Right cardiac atrium (tissue), 5 donors: Measurements from ENCODE around the gene CYP27A1. TPM values are rescaled to one million over a fixed set of nuclear protein-coding genes. Genes with fewer than 3 reads are reported as not detected.

Source experiments
- ATAC-seq, 2 donors: fragments of 200-7000 bp; cut with Tn5 transposase; one replicate each; pipeline versions ENCODE4 v1.8.0 to v1.9.1; 2020; ENCODE audit warnings: moderate library complexity in 2 of 2, mild to moderate bottlenecking in 1 of 2
- DNase-seq, 3 donors: peaks; one replicate each; pipeline ENCODE4 v3.0.0-alpha.2; 2020
- H3K27ac ChIP-seq: one replicate; pipeline ENCODE4 v1.5.1; 2013; ENCODE audit warnings: mild to moderate bottlenecking, low read length, control low read depth, moderate library complexity
- H3K27me3 ChIP-seq: one replicate; pipeline ENCODE4 v1.6.1; 2013; ENCODE audit not compliant: control insufficient read depth, insufficient read depth
- H3K4me1 ChIP-seq: one replicate; pipeline ENCODE4 v1.6.1; 2013; ENCODE audit warnings: low read length; ENCODE audit not compliant: control insufficient read depth, insufficient read depth
- H3K4me3 ChIP-seq: one replicate; pipeline ENCODE4 v1.5.1; 2013; ENCODE audit warnings: low read length, control low read depth
- H3K9me3 ChIP-seq: one replicate; pipeline ENCODE4 v1.6.1; 2013; ENCODE audit warnings: low read length; ENCODE audit not compliant: control insufficient read depth
- WGBS: extraction: QIAGEN DNeasy Blood & Tissue Kit; methylation state at CpG from one replicate; pipeline ENCODE4 v1.1.7; 2013; 5-methylcytosine and 5-hydroxymethylcytosine counted together
- intact Hi-C, 4 donors: fragments of 100-400 bp; cut with DNase I; formaldehyde crosslinking; loops; one replicate each; pipeline versions ENCODE4 v1.11.0 to v1.14.0; 2022 to 2023
- microRNA-seq, 2 donors: library from miRNA; unstranded; fragments of <30 nt; microRNA quantifications; one replicate each; pipeline ENCODE4 v1.2.0, GENCODE V29; 2020 to 2021
- polyA plus RNA-seq: library from polyadenylated mRNA; stranded (reverse); fragments of 200-250 nt; gene quantifications from one replicate; pipeline ENCODE4 v1.2.3, GENCODE V29; 2013
- total RNA-seq, 4 donors: library from RNA; stranded (reverse); fragmentation: NEBNext Ultra II Directional; extraction: Animal tissue kit (Norgen Biotek cat#: 25700); gene quantifications; one replicate each; pipeline ENCODE4 v1.2.1, GENCODE V29; 2021
- donor health status: healthy with polysubstance abuse.
- donor health status: DM: no; HTN: yes; CAD: no.
- donor health status: DM: no; HTN: no; CAD: no.
- donor health status: DM: no; HTN: yes; CAD: no; lungs with severe emphysema.
- donor health status: DM: yes; HTN: yes; CAD: no.

Gene CYP27A1
- total and polyA plus RNA-seq, 5 donors = 14.0 to 20.2 (median 15.6) TPM

- H3K27me3 ChIP-seq = no peaks in the 10 kb centered on the region
- no peak overlapping the region for H3K4me3 ChIP-seq
- intact Hi-C loops = no loop called here
- no peaks in the 10 kb centered on the region for H3K9me3 ChIP-seq
- H3K27ac ChIP-seq = no peak overlapping the region
- H3K4me1 ChIP-seq = no peaks in the 10 kb centered on the region
- DNase-seq = peak; percentile 68 to 81 (median 76)
- peak; percentile 60 to 78 for ATAC-seq
- 1% methylated on average over 21 of the region's 21 CpGs for WGBS
Observed at GRCh38 chr2:218860950-218861381, 79.0 kb downstream of the CYP27A1 start.

- Histone ChIP-seq H3K4me3 (no peak overlapping the region), H3K27me3 (no peaks in the 10 kb centered on the region), H3K9me3 (no peaks in the 10 kb centered on the region), H3K27ac (no peak overlapping the region), H3K4me1 (no peaks in the 10 kb centered on the region)
- intact Hi-C loops = no loop called here
- WGBS = 63% methylated on average over 7 of the region's 7 CpGs
- ATAC-seq = no peak
- no peak for DNase-seq
Observed at GRCh38 chr2:218861645-218862318, 79.8 kb downstream of the CYP27A1 start.

DNA sequence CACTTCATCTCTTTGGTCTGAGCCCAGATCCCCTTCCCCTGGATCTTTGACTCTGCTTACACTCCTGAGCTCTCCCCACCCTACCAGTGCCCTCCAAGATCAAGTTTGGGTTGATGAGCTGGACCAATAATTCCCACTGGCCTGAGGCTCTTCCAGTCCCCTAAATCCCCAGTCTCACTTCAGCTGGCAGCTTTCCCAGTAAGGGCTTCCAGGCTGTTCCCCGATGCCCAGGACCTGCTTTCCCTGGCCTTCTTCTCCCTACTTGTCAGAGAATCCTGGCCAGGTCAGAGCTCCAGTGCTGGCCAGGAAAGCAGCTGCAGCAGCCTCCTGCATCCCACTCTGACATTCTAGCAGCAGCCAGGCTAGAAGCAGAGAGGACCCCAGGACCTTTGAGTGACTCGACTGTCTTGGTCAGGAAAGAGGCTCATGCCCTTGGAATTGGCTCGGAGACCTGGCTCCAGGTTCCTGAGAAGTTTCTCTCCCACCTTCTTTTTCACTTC is 81.1 kb downstream of the CYP27A1 start:
- Histone ChIP-seq H3K27me3 (no peaks in the 10 kb centered on the region), H3K9me3 (no peaks in the 10 kb centered on the region)

More for the DNA sequence above, 81.1 kb downstream of the CYP27A1 start:
- intact Hi-C loops = no loop called here
- DNase-seq = no peak
- Histone ChIP-seq H3K27ac (no peak overlapping the region), H3K4me3 (no peak overlapping the region), H3K4me1 (no peaks in the 10 kb centered on the region)
- 72% methylated on average over 3 of the region's 3 CpGs for WGBS
- ATAC-seq = no peak

Small RNA genes within 50 kb of the gene (microRNA-seq; reads per million reads assigned to microRNA genes)
- 0 reads per million in 2 donors for gene MIR9500

Other genes starting within 250 kb of the CYP27A1 start
- 1 to 10 TPM; 6.1 to 9.9 (median 7.6) TPM for gene USP37, start 213.8 kb upstream of the CYP27A1 start, total RNA-seq
- gene USP37, start 213.8 kb upstream of the CYP27A1 start, polyA plus RNA-seq = 1.7 TPM
- gene CNOT9, start 213.3 kb upstream of the CYP27A1 start, total RNA-seq = 10 to 100 TPM; 16.0 to 24.7 (median 19.3) TPM
- 14.5 TPM for gene CNOT9, start 213.3 kb upstream of the CYP27A1 start, polyA plus RNA-seq
- 1 to 10 TPM in 1 of 4 donors, under 1 TPM in 3; 0.53 to 1.3 (median 0.88) TPM for gene PLCD4, start 174.2 kb upstream of the CYP27A1 start, total RNA-seq
- 0.48 TPM for gene PLCD4, start 174.2 kb upstream of the CYP27A1 start, polyA plus RNA-seq
- gene ZNF142, start 122.5 kb upstream of the CYP27A1 start, total RNA-seq = 10 to 100 TPM; 14.4 to 17.1 (median 15.3) TPM
- gene ZNF142, start 122.5 kb upstream of the CYP27A1 start, polyA plus RNA-seq = 7.9 TPM
- gene BCS1L, start 122.5 kb upstream of the CYP27A1 start, total RNA-seq = 10 to 100 TPM; 29.2 to 46.1 (median 32.7) TPM
- 32.8 TPM for gene BCS1L, start 122.5 kb upstream of the CYP27A1 start, polyA plus RNA-seq
- 10 to 100 TPM; 16.6 to 20.8 (median 17.7) TPM for gene RNF25, start 110.1 kb upstream of the CYP27A1 start, total RNA-seq
- gene RNF25, start 110.1 kb upstream of the CYP27A1 start, polyA plus RNA-seq = 14.7 TPM
- 10 to 100 TPM in 2 of 4 donors, 1 to 10 TPM in 2; 8.3 to 11.2 (median 10.0) TPM for gene STK36, start 110.1 kb upstream of the CYP27A1 start, total RNA-seq
- 8.8 TPM for gene STK36, start 110.1 kb upstream of the CYP27A1 start, polyA plus RNA-seq
- gene TTLL4, start 71.3 kb upstream of the CYP27A1 start, total RNA-seq = 10 to 100 TPM in 1 of 4 donors, 1 to 10 TPM in 3; 5.7 to 15.8 (median 8.3) TPM
- gene TTLL4, start 71.3 kb upstream of the CYP27A1 start, polyA plus RNA-seq = 5.4 TPM
- gene PRKAG3, start 49.7 kb downstream of the CYP27A1 start, total RNA-seq = under 1 TPM in 2 of 4 donors, not detected in 2; 0.14 to 0.15 TPM
- gene PRKAG3, start 49.7 kb downstream of the CYP27A1 start, polyA plus RNA-seq = 0.07 TPM
- 1 to 10 TPM in 3 of 4 donors, under 1 TPM in 1; 0.86 to 2.1 (median 1.2) TPM for gene WNT6, start 77.7 kb downstream of the CYP27A1 start, total RNA-seq
- 1.7 TPM for gene WNT6, start 77.7 kb downstream of the CYP27A1 start, polyA plus RNA-seq
- gene WNT10A, start 98.7 kb downstream of the CYP27A1 start, total RNA-seq = not detected
- gene WNT10A, start 98.7 kb downstream of the CYP27A1 start, polyA plus RNA-seq = not detected
- not detected for gene CDK5R2, start 177.5 kb downstream of the CYP27A1 start, total RNA-seq
- 0.09 TPM for gene CDK5R2, start 177.5 kb downstream of the CYP27A1 start, polyA plus RNA-seq
- not detected for gene FEV, start 203.0 kb downstream of the CYP27A1 start, total RNA-seq
- gene FEV, start 203.0 kb downstream of the CYP27A1 start, polyA plus RNA-seq = not detected
- not detected for gene CRYBA2, start 211.3 kb downstream of the CYP27A1 start, total RNA-seq
- gene CRYBA2, start 211.3 kb downstream of the CYP27A1 start, polyA plus RNA-seq = not detected